Panc1 (cell line): Measurements from ENCODE around the gene UACA. TPM values are rescaled to one million over a fixed set of nuclear protein-coding genes. Genes with fewer than 3 reads are reported as not detected.

Experiments
- ATAC-seq: fragments of 200-7000 bp; cut with Tn5 transposase; 2 replicates; pipeline ENCODE4 v1.9.1; 2020; ENCODE audit warnings: mild to moderate bottlenecking, moderate library complexity
- BruUV-seq: library from RNA; stranded (reverse); fragments of 400-500 nt; replicated peaks from 2 replicates; lab custom pipeline; 2021; lab: Mats Ljungman, UMichigan
- CTCF ChIA-PET: fragments of 300-600 bp; sonication (Branson Sonifier 250); formaldehyde crosslinking; loops from one replicate; lab custom pipeline; 2022; ENCODE audit warnings: antibody characterized with exemption; lab: Charles Lee
- POLR2A ChIA-PET: fragments of 300-600 bp; sonication (Branson Sonifier 250); formaldehyde crosslinking; loops from one replicate; lab custom pipeline; 2022; ENCODE audit warnings: antibody characterized with exemption; lab: Charles Lee
- DNase-seq: peaks from one replicate; pipeline ENCODE4 v3.0.0-alpha.2; 2010; ENCODE audit warnings: low read depth, low spot score
- H3K27ac ChIP-seq: 2 replicates; pipeline ENCODE4 v1.5.1; 2011; ENCODE audit warnings: mild to moderate bottlenecking, low read length, inconsistent platforms
- H3K27me3 ChIP-seq: fragments of 200-500 bp; sonication (Bioruptor generic); 2 replicates; pipeline ENCODE4 v1.6.0; 2014; ENCODE audit warnings: low read length, inconsistent platforms; ENCODE audit not compliant: control insufficient read depth, insufficient read depth
- H3K36me3 ChIP-seq: fragments of 200-500 bp; sonication (Bioruptor generic); 2 replicates; pipeline ENCODE4 v1.5.1; 2014; ENCODE audit warnings: inconsistent platforms, mild to moderate bottlenecking, low read length, moderate library complexity; ENCODE audit not compliant: control insufficient read depth, insufficient read depth
- H3K4me1 ChIP-seq: 2 replicates; pipeline ENCODE4 v1.5.1; 2011; ENCODE audit warnings: inconsistent platforms, mild to moderate bottlenecking, low read length, moderate library complexity; ENCODE audit not compliant: control insufficient read depth, insufficient read depth
- H3K4me3 ChIP-seq, 2 experiments: 2 replicates each; pipeline ENCODE4 v1.5.1; 2011 to 2012; ENCODE audit warnings: low read depth in 2 of 2, low read length in 2 of 2, mild to moderate bottlenecking in 2 of 2, inconsistent platforms in 1 of 2, moderate library complexity in 1 of 2
- H3K9me3 ChIP-seq: fragments of 200-500 bp; sonication (Bioruptor generic); 2 replicates; pipeline ENCODE4 v1.5.1; 2014; ENCODE audit warnings: low read depth, mild to moderate bottlenecking, inconsistent platforms, low read length, moderate library complexity; ENCODE audit not compliant: control insufficient read depth, insufficient read depth
- CTCF ChIP-seq: fragments of 450-650 bp; IDR thresholded peaks from 2 replicates; pipeline ENCODE4 v1.5.1; 2017; ENCODE audit warnings: mild to moderate bottlenecking
- POLR2AphosphoS5 ChIP-seq: IDR thresholded peaks from 2 replicates; pipeline ENCODE4 v1.6.1; 2012; ENCODE audit warnings: mild to moderate bottlenecking, low read depth, low read length, moderate library complexity
- REST ChIP-seq, 2 experiments: IDR thresholded peaks; 2 replicates each; pipeline ENCODE4 v1.6.1; 2011 to 2012; ENCODE audit warnings: low read depth in 2 of 2, control low read depth in 1 of 2, low read length in 1 of 2, mild to moderate bottlenecking in 1 of 2, moderate library complexity in 1 of 2; ENCODE audit not compliant: insufficient read depth in 1 of 2
- SIN3A ChIP-seq: IDR thresholded peaks from 2 replicates; pipeline ENCODE4 v1.6.1; 2012; ENCODE audit warnings: low read depth, mild to moderate bottlenecking, low read length, moderate library complexity, borderline replicate concordance; ENCODE audit not compliant: insufficient read depth
- TCF7L2 ChIP-seq: IDR thresholded peaks from 2 replicates; pipeline ENCODE4 v1.6.1; 2011; ENCODE audit warnings: mild to moderate bottlenecking, low read depth, low read length, inconsistent platforms
- in situ Hi-C: cut with HindIII; loops from 2 replicates; pipeline ENCODE4 v1.10.0; 2016; ENCODE audit warnings: low sequenced_read_pairs, low pct_unique_long_range_greater_than_20kb
- intact Hi-C: fragments of 100-400 bp; cut with micrococcal nuclease; formaldehyde crosslinking; loops from one replicate; pipeline ENCODE4 v1.10.0; 2022; ENCODE audit not compliant: unreplicated experiment
- total RNA-seq: library from RNA; stranded (reverse); gene quantifications from one replicate; pipeline ENCODE4 v1.2.1, GENCODE V29; 2021; ENCODE audit not compliant: unreplicated experiment

UACA gene
- total RNA-seq, 1 experiment from 2014 or later, result 303 TPM

- Histone ChIP-seq H3K27me3 (no peaks in the 10 kb centered on the region), H3K27ac (peak overlapping the region; percentile 100), H3K4me3 (no peak overlapping the region), H3K9me3 (peaks cover 3% of the 10 kb centered on the region; the same call in 1 of the 2 replicates), H3K4me1 (peaks cover 49% of the 10 kb centered on the region), H3K36me3 (no peaks in the 10 kb centered on the region)
- TF ChIP-seq CTCF, result no peak
- TF ChIP-seq TCF7L2, result 0 out of 2 replicates have a peak, but pooled peaks have one; percentile 30
- TF ChIP-seq POLR2AphosphoS5, result peak; percentile 68; the same call in 1 of the 2 replicates
- no peak for TF ChIP-seq SIN3A
- no peak for TF ChIP-seq REST (IDR thresholded peaks at IDR 0.05; ENCODE audit: insufficient read depth in 1 of 2, low read depth in 2 of 2, low read length in 1 of 2)
- in situ Hi-C loops, result no loop called here
- POLR2A ChIA-PET, result interaction anchor here (0.5 to 1.0 kb wide), 6 partner anchors 10 to 100 kb away, joined by 3 to 4 read pairs (median 4); no protein-coding TSS in a partner anchor
- intact Hi-C loops, result no loop called here
- CTCF ChIA-PET, result no interaction called here
- DNase-seq (no peak), ATAC-seq (peak; percentile 71)
- BruUV-seq, result no TSS peak
Observed at GRCh38 chr15:70799667-70800450, 36.5 kb upstream of the UACA start.

GRCh38 chr15:70797464-70797863 is 34.1 kb upstream of the UACA start:
- intact Hi-C loops, result no loop called here
- in situ Hi-C loops, result no loop called here
- BruUV-seq, result no TSS peak

More at GRCh38 chr15:70797464-70797863, 34.1 kb upstream of the UACA start:
- Histone ChIP-seq H3K36me3 (no peaks in the 10 kb centered on the region), H3K4me1 (peaks cover 67% of the 10 kb centered on the region), H3K27me3 (no peaks in the 10 kb centered on the region), H3K4me3 (no peak overlapping the region), H3K9me3 (peaks cover 3% of the 10 kb centered on the region; the same call in 1 of the 2 replicates), H3K27ac (peak overlapping the region; percentile 100)
- CTCF ChIA-PET, result interaction anchor here (1.5 kb wide), 1 partner anchor 14 kb away, joined by 4 read pairs; no protein-coding TSS in a partner anchor
- POLR2A ChIA-PET, result interaction anchor here (0.6 to 0.9 kb wide), 2 partner anchors 24 to 85 kb away, joined by 3 to 4 read pairs; no protein-coding TSS in a partner anchor
- no peak for ATAC-seq
- no peak for DNase-seq
- TF ChIP-seq TCF7L2 (peak; percentile 68), POLR2AphosphoS5 (no peak), REST (IDR thresholded peaks at IDR 0.05; ENCODE audit: insufficient read depth in 1 of 2, low read depth in 2 of 2, low read length in 1 of 2) (no peak), CTCF (no peak)
